ENCODE measurements around the gene FEM1C.

- TF ChIP-seq CTCF (IDR thresholded peaks at IDR 0.05), result no peak
- TF ChIP-seq POLR2AphosphoS5 (IDR thresholded peaks at IDR 0.05), result no peak
Measured at GRCh38 chr5:115553082-115553481, 8.5 kb upstream of the FEM1C start.
